Activated CD4-positive, alpha-beta T cell treated with anti-CD3 and anti-CD28 coated beads, Interleukin-2, amount 50 U/mL, for 1 hour (primary cell): ENCODE measurements around the gene PRSS56.
"Not testable (repeated sequence)": the region's sequence is repeated elsewhere in the genome, so short reads cannot be mapped to it uniquely, and the experiment has no call there.

Source experiments
- DNase-seq: peaks from one replicate; pipeline ENCODE4 v3.0.0-alpha.2; 2020

PRSS56 gene

GRCh38 chr2:232526372-232526941 is 6.3 kb downstream of the PRSS56 start:
- DNase-seq: no peak

DNA sequence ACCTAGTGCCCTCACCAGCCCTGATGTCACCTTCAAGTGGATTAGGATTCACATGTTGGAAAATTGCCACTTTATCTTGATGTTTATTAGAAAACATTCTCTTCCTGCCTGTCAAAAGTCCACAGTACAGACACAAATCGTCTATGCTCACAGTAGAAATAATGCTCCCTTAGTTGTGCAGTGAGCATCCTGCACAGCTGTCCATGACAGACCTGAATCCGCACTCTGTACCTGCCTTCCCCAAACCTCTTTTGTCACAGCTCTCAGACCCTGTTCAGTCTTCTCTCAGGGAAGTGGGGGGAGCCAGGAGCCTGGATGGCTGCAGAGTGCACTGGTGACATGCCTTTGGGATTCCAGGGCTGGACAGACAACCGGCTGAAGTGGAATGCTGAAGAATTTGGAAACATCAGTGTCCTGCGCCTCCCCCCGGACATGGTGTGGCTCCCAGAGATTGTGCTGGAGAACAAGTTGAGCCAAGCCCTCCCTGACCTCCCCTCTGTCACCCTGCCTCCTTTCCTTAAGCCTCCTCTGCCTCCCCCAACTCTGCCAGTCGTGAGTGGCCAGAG is 7.8 kb downstream of the PRSS56 start:
- DNase-seq: no peak

DNA sequence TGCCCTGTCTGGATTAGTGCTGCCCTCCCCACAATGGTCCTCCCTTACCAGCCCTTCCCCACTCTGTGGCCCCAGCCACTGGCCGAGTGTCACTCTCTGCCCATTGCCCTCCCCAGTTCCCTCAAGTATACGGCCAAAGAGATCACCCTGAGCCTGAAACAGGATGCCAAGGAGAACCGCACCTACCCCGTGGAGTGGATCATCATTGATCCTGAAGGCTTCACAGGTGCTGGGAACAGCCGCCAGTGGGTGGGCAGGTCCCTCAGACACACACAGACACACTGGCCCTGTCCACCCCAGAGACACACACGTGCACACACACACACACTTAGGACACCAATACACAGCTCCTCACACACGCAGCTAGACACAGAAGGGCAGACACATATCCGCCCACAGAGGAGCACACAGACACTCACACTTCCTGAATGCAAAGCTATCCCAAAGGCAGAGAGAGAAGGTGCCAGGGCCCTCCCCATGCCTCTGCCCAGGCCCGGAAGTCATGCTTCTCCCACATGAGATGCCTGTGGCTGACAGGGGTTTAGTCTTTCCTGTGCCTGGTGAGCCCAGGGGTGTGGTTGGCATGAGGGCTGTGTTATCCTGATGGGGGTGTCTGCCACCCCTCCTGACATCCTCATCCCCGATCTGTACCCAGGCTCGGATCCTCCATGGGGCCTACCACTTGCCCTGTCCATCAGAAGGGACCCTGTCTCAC is 8.7 kb downstream of the PRSS56 start:
- no peak for DNase-seq

DNA sequence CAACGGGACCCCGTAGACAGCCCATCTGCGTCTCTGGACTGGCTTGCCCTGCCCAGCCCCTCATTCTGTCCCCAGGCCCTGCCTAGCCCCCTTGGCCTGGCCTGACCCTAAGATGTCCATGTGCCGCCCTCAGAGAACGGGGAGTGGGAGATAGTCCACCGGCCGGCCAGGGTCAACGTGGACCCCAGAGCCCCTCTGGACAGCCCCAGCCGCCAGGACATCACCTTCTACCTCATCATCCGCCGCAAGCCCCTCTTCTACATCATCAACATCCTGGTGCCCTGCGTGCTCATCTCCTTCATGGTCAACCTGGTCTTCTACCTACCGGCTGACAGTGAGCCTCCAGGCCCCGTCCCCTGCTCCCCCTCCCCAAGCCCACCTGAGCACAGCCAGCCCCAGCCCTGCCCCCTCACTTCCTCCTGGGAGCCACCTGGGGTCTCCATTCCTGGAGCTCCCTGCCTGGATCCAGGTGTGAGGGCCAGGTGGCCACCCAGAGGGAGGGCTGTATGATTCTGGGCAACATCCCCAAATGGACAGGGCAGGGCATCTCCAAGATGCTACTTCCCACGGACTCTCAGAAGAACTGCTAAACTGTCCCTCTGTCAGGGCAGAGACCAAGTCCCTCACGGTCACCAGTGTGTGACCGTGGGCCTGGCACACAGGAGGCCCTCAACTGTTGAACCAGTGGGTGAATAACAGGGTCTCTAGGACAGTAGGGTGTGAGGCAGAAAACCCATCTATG is 9.8 kb downstream of the PRSS56 start:
- DNase-seq: no peak

- no peak for DNase-seq
These were observed 10.6 kb downstream of the PRSS56 start for GRCh38 chr2:232530626-232531260.

GRCh38 chr2:232532419-232532818 is 12.2 kb downstream of the PRSS56 start:
- no peak for DNase-seq

DNA sequence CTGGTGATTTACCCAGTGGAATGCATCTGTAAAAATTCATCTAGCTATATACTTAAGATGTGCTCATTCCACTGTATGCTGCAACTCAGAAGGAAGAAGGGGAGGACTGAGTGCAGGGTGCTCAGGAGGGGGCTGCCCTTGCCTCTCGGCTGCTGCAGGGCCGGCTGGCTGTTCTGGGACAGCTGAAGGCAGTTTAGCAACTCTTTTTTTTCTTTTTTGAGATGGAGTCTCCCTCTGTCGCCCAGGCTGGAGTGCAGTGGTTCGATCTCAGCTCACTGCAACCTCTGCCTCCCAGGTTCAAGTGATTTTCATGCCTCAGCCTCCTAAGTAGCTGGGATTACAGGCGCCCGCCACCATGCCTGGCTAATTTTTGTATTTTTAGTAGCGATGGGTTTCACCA is 12.6 kb downstream of the PRSS56 start:
- not testable (repeated sequence) for DNase-seq

- no peak for DNase-seq
These were observed 13.9 kb downstream of the PRSS56 start for GRCh38 chr2:232533944-232534710.

- DNase-seq: no peak
These were observed 14.9 kb downstream of the PRSS56 start for GRCh38 chr2:232534940-232535651.

- DNase-seq: no peak
These were observed 15.8 kb downstream of the PRSS56 start for GRCh38 chr2:232535761-232536530.

DNA sequence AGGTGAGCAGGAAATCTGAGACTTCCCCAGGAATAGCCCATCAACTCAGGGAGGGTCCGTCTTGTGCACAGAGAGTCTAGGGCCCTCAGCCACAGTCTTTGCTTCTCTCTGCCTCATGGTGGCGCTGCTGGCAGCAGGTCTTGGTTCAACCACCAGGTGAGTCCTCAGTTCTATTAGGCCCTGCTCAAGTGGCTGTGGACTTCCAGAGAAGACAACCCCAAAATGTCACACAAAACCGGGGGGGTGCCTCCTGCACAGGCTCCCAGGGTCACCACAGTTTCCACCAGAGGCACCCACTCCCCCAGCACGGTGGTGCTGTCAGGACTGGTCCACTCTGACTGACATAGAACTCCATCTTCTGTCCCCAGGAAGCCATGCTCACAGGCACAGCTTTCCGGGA is 16.9 kb downstream of the PRSS56 start:
- DNase-seq: no peak

DNA sequence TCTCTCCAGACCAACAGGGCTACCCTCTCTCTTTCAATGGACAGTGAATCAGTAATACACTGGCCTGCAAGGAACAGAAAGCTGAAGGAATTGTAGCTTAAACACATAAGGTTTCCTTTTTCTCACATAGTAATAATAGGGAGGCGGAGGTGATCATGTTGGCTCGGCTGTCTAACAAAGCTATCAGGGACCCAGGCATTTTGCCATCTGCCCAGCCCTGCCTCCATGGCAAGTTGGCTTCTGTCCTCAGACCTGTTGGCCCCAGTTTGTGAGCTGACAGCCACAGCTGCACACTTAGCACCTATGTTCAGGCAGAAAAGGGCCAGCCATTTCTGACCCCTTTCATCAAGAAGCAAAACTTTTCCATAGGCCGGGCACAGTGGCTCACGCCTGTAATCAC is 17.3 kb downstream of the PRSS56 start:
- no peak for DNase-seq

DNA sequence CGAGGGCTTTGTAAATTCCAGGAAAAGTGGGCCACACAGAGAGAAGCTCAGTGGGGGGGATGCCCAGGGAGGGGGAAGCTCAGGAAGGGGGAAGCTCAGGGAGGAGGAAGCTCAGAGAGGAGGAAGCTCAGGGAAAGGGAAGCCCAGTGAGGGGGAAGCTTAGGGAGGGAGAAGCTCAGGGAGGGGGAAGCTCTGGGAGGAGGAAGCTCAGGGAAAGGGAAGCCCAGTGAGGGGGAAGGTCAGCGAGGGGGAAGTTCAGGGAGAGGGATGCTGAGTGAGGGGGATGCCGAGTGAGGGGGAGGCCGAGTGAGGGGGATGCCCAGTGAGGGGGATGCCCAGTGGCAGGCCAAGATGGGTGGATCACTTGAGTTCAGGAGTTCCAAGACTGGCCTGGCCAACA is 18.5 kb downstream of the PRSS56 start:
- no peak for DNase-seq

DNA sequence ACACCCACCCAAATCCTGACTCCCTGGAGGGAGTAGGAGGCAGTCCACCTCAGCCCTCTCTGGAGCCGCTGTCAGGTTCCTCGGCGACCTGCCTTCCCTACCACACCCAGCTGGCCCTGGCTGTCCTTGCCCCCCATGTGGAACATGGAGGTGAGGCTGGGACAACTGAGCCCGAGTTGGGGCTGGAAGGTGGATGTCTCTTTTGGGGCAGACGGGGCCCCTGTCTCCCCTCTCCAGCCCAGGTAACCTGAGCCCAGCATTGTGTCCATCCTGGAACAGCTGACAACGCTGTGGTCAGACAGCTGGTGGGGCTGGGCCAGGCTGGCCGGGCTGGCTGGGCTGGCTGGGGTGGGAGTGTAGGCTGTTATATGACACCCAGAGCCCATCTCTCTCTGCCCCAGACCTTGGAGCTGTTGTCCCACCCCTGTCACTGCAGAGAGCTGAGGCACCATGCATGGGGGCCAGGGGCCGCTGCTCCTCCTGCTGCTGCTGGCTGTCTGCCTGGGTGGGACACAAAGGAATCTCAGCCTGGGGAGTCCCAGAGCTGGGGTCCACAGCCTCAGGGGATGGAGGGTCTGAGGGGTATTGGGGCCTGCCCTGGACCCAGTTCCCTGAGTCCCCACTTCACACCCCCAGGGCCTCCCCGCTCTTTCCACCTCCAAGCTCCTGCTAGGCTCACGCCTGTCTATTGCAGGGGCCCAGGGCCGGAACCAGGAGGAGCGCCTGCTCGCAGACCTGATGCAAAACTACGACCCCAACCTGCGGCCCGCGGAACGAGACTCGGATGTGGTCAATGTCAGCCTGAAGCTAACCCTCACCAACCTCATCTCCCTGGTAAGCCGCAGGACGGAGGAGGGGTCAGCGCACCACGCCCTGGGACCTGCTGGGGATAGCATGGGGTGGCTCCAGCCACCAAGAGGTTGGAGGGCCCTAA is 19.4 kb downstream of the PRSS56 start, which contains the start of gene CHRNG:
Gene CHRNG (plus strand): TSS at position 395 of the 934 bp plus-strand sequence. CDS start 56 bp downstream, at position 451.
- DNase-seq: no peak

- DNase-seq: no peak
These were observed 20.4 kb downstream of the PRSS56 start for GRCh38 chr2:232540441-232541041.

GRCh38 chr2:232541195-232541960 is 21.2 kb downstream of the PRSS56 start:
- DNase-seq: no peak

DNA sequence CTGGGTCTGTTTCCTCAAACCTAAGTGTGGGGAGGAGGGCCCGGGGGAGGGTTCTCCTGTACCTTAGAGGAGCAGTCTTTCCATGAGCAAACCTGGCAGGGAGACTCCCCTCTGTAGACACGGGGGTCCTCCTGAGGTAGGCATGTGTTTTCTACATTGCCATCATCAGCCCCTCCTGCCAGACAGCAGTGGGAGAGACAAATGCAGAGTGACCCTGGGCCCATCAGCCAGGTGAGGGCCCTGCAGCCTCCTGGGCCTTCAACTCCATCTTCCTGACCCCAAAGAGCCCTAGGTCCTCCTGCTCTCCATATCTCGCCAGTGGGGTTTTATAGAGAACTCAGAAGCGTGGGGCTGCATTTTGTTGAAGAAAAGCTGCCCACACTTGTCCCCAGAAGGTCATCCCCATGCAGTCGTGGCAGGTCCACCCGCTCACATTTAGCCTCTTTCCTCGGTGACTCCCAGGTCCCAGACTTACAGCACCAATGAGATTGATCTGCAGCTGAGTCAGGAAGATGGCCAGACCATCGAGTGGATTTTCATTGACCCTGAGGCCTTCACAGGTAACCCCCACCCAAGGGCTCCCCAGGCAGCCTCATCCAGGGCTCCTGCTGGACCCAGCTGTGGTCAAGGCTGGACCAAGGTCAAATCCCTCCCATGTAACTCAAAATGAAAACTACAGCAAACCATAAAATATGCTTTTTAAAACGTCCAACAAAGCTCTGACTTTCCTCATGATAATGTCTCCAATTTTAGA is 21.9 kb downstream of the PRSS56 start:
- DNase-seq: no peak
